ENCODE measurements around the gene ANLN.

GRCh38 chr7:36344622-36345021, 45.0 kb upstream of the ANLN start:
- TF ChIP-seq NFATC3 (IDR thresholded peaks at IDR 0.05) (no peak), EP300 (IDR thresholded peaks at IDR 0.05; ENCODE audit: low read length) (no peak), POU5F1 (IDR thresholded peaks at IDR 0.05; ENCODE audit: borderline replicate concordance, low read depth, low read length, partially characterized antibody) (no peak), EGR1 (conservative IDR thresholded peaks at IDR 0.05) (no peak), CTCF (IDR thresholded peaks at IDR 0.05 in 2 of 3, conservative IDR thresholded peaks at IDR 0.05 in 1 of 3; ENCODE audit: insufficient read depth in 2 of 3, low read depth in 1 of 3, low read length in 3 of 3) (no peak), POLR3A (IDR thresholded peaks at IDR 0.05; ENCODE audit: borderline replicate concordance, extremely low read depth, insufficient read depth, insufficient read length) (no peak), ZNF232 (CRISPR knock-in tag; IDR thresholded peaks at IDR 0.05) (no peak), EP400 (IDR thresholded peaks at IDR 0.05) (no peak), IFI16 (CRISPR knock-in tag; IDR thresholded peaks at IDR 0.05) (no peak), ETV6 (IDR thresholded peaks at IDR 0.05; ENCODE audit: borderline replicate concordance in 1 of 2, low read depth in 2 of 2, low read length in 1 of 2) (no peak), ETV6 (CRISPR knock-in tag; IDR thresholded peaks at IDR 0.05; ENCODE audit: borderline replicate concordance) (no peak), OTX1 (CRISPR knock-in tag; IDR thresholded peaks at IDR 0.05) (no peak), CHD2 (IDR thresholded peaks at IDR 0.05; ENCODE audit: low read depth, low read length) (no peak), JUNB (CRISPR knock-in tag; conservative IDR thresholded peaks at IDR 0.05) (no peak), TOE1 (IDR thresholded peaks at IDR 0.05; ENCODE audit: borderline replicate concordance) (no peak), TOE1 (CRISPR knock-in tag; IDR thresholded peaks at IDR 0.05; ENCODE audit: borderline replicate concordance, low read depth) (no peak)
